ENCODE data around the gene EPN2. TPM values are rescaled to one million over a fixed set of nuclear protein-coding genes. Genes with fewer than 3 reads are reported as not detected.

Gene EPN2
- total and polyA plus RNA-seq, 2 donors (not counting 1 experiment from before 2014, with no cell fraction given) = 23.8 to 36.0 TPM

DNA sequence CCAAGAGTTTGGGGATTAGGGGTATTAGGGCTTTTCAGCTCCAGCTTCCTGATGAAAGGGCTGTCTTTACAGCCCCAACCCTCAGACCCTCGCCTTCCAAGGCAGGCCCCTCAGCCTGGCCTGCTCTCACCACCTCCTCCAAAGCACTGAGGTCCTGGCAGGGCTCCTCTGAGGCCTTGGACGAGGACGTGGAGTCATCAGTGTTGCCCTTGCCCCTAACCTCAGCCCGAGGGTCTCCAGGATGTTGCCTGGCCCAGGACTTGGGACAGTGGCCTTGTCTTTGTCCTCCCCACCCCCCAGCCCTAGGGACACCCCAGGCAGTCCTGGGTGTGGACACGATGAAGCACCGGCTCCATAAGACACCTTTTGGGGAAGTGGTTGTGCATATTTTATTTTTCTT, 97.2 kb downstream of the EPN2 start:
- Histone ChIP-seq H3K27me3 (ENCODE audit: control insufficient read depth, insufficient read depth, low read length) (no peaks in the 10 kb centered on the region), H3K27ac (ENCODE audit: insufficient read depth, low read length) (no peak overlapping the region), H3K4me2 (ENCODE audit: extremely low read depth, insufficient read depth, low read length) (no peak overlapping the region), H3K36me3 (ENCODE audit: control insufficient read depth, insufficient read depth, low read length) (peaks cover 11% of the 10 kb centered on the region), H3K79me2 (ENCODE audit: control insufficient read depth, insufficient read depth, low read length) (no peaks in the 10 kb centered on the region), H3K4me3 (replicated peaks in 1 of 4; ENCODE audit: control extremely low read depth in 1 of 4, insufficient read depth in 1 of 4, low read depth in 3 of 4, low read length in 4 of 4) (no peak overlapping the region), H3K9me3 (ENCODE audit: control insufficient read depth, insufficient read depth, low read depth, low read length) (no peaks in the 10 kb centered on the region), H3K9ac (ENCODE audit: insufficient read depth, low read length) (no peak overlapping the region), H3K4me1 (ENCODE audit: control insufficient read depth, extremely low read depth, insufficient read depth, low read length) (peaks cover 30% of the 10 kb centered on the region), H4K20me1 (ENCODE audit: control insufficient read depth, extremely low read depth, insufficient read depth, low read length) (no peaks in the 10 kb centered on the region), H2AFZ (ENCODE audit: low read length) (no peak overlapping the region)
- TF ChIP-seq EZH2 (IDR thresholded peaks at IDR 0.05; ENCODE audit: low read length, missing control alignments) = no peak
- TF ChIP-seq, protein P1, sequence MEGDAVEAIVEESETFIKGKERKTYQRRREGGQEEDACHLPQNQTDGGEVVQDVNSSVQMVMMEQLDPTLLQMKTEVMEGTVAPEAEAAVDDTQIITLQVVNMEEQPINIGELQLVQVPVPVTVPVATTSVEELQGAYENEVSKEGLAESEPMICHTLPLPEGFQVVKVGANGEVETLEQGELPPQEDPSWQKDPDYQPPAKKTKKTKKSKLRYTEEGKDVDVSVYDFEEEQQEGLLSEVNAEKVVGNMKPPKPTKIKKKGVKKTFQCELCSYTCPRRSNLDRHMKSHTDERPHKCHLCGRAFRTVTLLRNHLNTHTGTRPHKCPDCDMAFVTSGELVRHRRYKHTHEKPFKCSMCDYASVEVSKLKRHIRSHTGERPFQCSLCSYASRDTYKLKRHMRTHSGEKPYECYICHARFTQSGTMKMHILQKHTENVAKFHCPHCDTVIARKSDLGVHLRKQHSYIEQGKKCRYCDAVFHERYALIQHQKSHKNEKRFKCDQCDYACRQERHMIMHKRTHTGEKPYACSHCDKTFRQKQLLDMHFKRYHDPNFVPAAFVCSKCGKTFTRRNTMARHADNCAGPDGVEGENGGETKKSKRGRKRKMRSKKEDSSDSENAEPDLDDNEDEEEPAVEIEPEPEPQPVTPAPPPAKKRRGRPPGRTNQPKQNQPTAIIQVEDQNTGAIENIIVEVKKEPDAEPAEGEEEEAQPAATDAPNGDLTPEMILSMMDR (conservative IDR thresholded peaks at IDR 0.05 in 1 of 2, IDR thresholded peaks at IDR 0.05 in 1 of 2; ENCODE audit: low read depth in 1 of 2, low read length in 2 of 2) = no peak
- DNase-seq (ENCODE audit: low read depth in 2 of 2) = no peak

DNA sequence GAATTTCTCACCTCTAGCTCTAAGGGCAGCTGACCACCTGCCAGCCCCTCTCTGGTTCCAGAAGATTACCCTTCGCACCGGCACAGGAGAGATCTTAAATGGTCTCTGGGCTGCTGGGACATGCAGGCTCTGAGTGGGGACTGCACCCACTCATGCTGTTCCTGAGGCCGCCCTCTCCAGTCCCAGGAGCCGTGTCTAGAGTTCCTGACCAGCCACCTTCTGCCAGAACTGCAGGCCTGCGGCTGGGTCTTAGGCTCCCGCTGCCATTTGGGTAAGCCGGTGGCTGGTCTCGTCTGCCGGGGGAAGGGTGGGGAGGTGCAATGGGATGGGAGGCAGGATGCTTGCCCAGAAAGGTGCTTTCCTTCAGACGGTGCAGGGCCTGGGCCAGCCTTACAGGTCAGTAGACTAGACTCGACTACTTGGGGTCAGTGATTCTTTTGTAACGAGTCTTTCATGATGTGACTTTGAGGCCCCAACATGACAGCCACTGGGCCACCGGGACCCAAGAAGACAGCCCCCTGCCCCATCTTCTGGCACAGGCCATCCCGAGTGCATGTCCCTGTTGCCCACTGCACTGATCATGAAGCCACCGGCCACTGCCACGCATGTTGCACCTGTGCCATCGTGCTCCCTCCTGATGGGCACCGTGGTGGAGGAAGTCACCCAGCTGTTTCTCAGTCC, 98.9 kb downstream of the EPN2 start:
- no peaks in the 10 kb centered on the region for H4K20me1 ChIP-seq (ENCODE audit: control insufficient read depth, extremely low read depth, insufficient read depth, low read length)
- no peaks in the 10 kb centered on the region for H3K9me3 ChIP-seq (ENCODE audit: control insufficient read depth, insufficient read depth, low read depth, low read length)
- H3K27ac ChIP-seq (ENCODE audit: insufficient read depth, low read length) = no peak overlapping the region
- no peak overlapping the region for H3K4me3 ChIP-seq (replicated peaks in 1 of 4; ENCODE audit: control extremely low read depth in 1 of 4, insufficient read depth in 1 of 4, low read depth in 3 of 4, low read length in 4 of 4)
- TF ChIP-seq, protein P1 (conservative IDR thresholded peaks at IDR 0.05 in 1 of 2, IDR thresholded peaks at IDR 0.05 in 1 of 2; ENCODE audit: low read depth in 1 of 2, low read length in 2 of 2) = no peak
- TF ChIP-seq EZH2 (IDR thresholded peaks at IDR 0.05; ENCODE audit: low read length, missing control alignments) = no peak
- DNase-seq (ENCODE audit: low read depth in 2 of 2) = no peak
- H2AFZ ChIP-seq (ENCODE audit: low read length) = no peak overlapping the region
- no peaks in the 10 kb centered on the region for H3K27me3 ChIP-seq (ENCODE audit: control insufficient read depth, insufficient read depth, low read length)
- no peak overlapping the region for H3K9ac ChIP-seq (ENCODE audit: insufficient read depth, low read length)
- H3K79me2 ChIP-seq (ENCODE audit: control insufficient read depth, insufficient read depth, low read length) = no peaks in the 10 kb centered on the region
- H3K4me2 ChIP-seq (ENCODE audit: extremely low read depth, insufficient read depth, low read length) = no peak overlapping the region
- peaks cover 11% of the 10 kb centered on the region for H3K36me3 ChIP-seq (ENCODE audit: control insufficient read depth, insufficient read depth, low read length)
- H3K4me1 ChIP-seq (ENCODE audit: control insufficient read depth, extremely low read depth, insufficient read depth, low read length) = peaks cover 24% of the 10 kb centered on the region

DNA sequence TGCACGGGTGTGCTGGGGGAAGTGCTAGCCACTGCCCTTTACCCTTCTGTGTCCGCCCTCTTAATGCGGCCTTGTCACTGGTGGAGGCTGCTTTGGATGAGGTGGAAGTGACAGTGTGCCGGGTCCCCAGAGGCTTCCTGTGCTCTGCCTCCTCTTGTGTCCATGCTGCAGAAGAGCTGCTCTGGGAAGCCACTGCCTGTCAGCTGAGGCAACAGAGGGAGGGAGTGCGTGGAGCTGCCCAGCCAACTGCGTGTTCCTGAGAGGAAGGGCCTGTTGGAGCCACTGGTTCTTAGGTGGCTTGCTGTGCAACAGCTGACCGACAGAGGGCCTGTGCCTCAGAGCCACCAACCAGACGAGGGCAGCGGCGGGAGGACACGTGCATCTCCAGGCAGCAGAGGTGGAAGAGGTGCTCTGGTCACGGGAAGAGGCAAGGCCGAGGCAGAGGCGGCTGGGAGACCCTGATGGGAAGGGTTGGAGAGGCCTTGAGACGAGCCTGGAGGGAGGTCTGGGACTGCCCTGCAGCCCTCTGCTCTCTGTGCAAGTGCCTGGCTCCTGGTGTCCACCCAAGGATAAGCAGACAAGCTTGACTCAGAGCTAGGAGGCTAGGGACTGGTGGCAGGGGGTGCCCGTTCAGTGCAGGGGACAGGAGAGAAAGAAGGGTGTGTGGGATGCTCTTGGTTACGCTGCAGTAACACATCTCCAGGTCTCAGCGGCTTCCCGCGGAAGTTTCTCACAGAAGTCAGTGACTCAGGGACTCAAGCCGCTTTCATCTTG, 100.0 kb downstream of the EPN2 start:
- Histone ChIP-seq H3K9ac (ENCODE audit: insufficient read depth, low read length) (peak overlapping the region; percentile 9), H3K4me2 (ENCODE audit: extremely low read depth, insufficient read depth, low read length) (no peak overlapping the region), H3K27ac (ENCODE audit: insufficient read depth, low read length) (no peak overlapping the region), H3K79me2 (ENCODE audit: control insufficient read depth, insufficient read depth, low read length) (no peaks in the 10 kb centered on the region), H3K36me3 (ENCODE audit: control insufficient read depth, insufficient read depth, low read length) (peaks cover 11% of the 10 kb centered on the region), H3K27me3 (ENCODE audit: control insufficient read depth, insufficient read depth, low read length) (no peaks in the 10 kb centered on the region), H3K4me1 (ENCODE audit: control insufficient read depth, extremely low read depth, insufficient read depth, low read length) (peaks cover 15% of the 10 kb centered on the region), H3K4me3 (replicated peaks in 1 of 4; ENCODE audit: control extremely low read depth in 1 of 4, insufficient read depth in 1 of 4, low read depth in 3 of 4, low read length in 4 of 4) (no peak overlapping the region), H3K9me3 (ENCODE audit: control insufficient read depth, insufficient read depth, low read depth, low read length) (no peaks in the 10 kb centered on the region), H2AFZ (ENCODE audit: low read length) (no peak overlapping the region), H4K20me1 (ENCODE audit: control insufficient read depth, extremely low read depth, insufficient read depth, low read length) (no peaks in the 10 kb centered on the region)
- TF ChIP-seq, protein P1 (conservative IDR thresholded peaks at IDR 0.05 in 1 of 2, IDR thresholded peaks at IDR 0.05 in 1 of 2; ENCODE audit: low read depth in 1 of 2, low read length in 2 of 2) = peak in 1 of 2 donors; percentile 55
- no peak for TF ChIP-seq EZH2 (IDR thresholded peaks at IDR 0.05; ENCODE audit: low read length, missing control alignments)
- DNase-seq (ENCODE audit: low read depth in 2 of 2) = peak in 1 of 2 donors; percentile 20
